Ishikawa (cell line): ENCODE results near the gene S100A10.

ENCODE experiments used
- CEBPB ChIP-seq: IDR thresholded peaks from 2 replicates; pipeline ENCODE4 v1.6.1; 2012
- CREB1 ChIP-seq: IDR thresholded peaks from 2 replicates; pipeline ENCODE4 v1.6.1; 2012; ENCODE audit warnings: low read depth
- EGR1 ChIP-seq: IDR thresholded peaks from 2 replicates; pipeline ENCODE4 v1.6.1; 2012
- EP300 ChIP-seq: IDR thresholded peaks from 2 replicates; pipeline ENCODE4 v1.6.1; 2012; ENCODE audit warnings: borderline replicate concordance
- FOXM1 ChIP-seq: IDR thresholded peaks from 2 replicates; pipeline ENCODE4 v1.6.1; 2012; ENCODE audit warnings: low read depth, borderline replicate concordance
- NFIC ChIP-seq: IDR thresholded peaks from 2 replicates; pipeline ENCODE4 v1.6.1; 2012
- RAD21 ChIP-seq: IDR thresholded peaks from 2 replicates; pipeline ENCODE4 v1.6.1; 2012; ENCODE audit warnings: low read depth
- TAF1 ChIP-seq: IDR thresholded peaks from 2 replicates; pipeline ENCODE4 v1.6.1; 2012; ENCODE audit warnings: low read depth, mild to moderate bottlenecking
- TCF12 ChIP-seq: IDR thresholded peaks from 2 replicates; pipeline ENCODE4 v1.6.1; 2012; ENCODE audit warnings: low read depth
- TEAD4 ChIP-seq: IDR thresholded peaks from 2 replicates; pipeline ENCODE4 v1.6.1; 2012
- USF1 ChIP-seq: IDR thresholded peaks from 2 replicates; pipeline ENCODE4 v1.6.1; 2012
- YY1 ChIP-seq: IDR thresholded peaks from 2 replicates; pipeline ENCODE4 v1.6.1; 2012; ENCODE audit warnings: low read depth
- ZBTB7A ChIP-seq: IDR thresholded peaks from 2 replicates; pipeline ENCODE4 v1.6.1; 2012; ENCODE audit warnings: low read depth
- TF ChIP-seq, protein P1 (sequence below): IDR thresholded peaks from 2 replicates; pipeline ENCODE4 v1.6.1; 2012
- TF ChIP-seq, protein P2 (sequence below): IDR thresholded peaks from 2 replicates; pipeline ENCODE4 v1.6.1; 2012; ENCODE audit warnings: low read depth, mild to moderate bottlenecking

Gene S100A10

GRCh38 chr1:151993734-151994496, at the start of gene S100A10:
S100A10 (minus strand) TSS chr1:151993859; CDS start chr1:151986230, 7,629 bp downstream.
- 0 out of 2 replicates have a peak, but pooled peaks have one; percentile 24 for TF ChIP-seq CREB1
- TF ChIP-seq YY1, result peak; percentile 49
- peak; percentile 81 for TF ChIP-seq TCF12
- TF ChIP-seq CEBPB, result no peak
- peak; percentile 79 for TF ChIP-seq TEAD4
- TF ChIP-seq, protein P1, sequence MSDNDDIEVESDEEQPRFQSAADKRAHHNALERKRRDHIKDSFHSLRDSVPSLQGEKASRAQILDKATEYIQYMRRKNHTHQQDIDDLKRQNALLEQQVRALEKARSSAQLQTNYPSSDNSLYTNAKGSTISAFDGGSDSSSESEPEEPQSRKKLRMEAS, result peak; percentile 77
- no peak for TF ChIP-seq EGR1
- TF ChIP-seq NFIC, result peak; percentile 90
- peak; percentile 1; the same call in 1 of the 2 replicates for TF ChIP-seq RAD21
- TF ChIP-seq USF1, result peak; percentile 46; the same call in 1 of the 2 replicates
- peak; percentile 54; the same call in 1 of the 2 replicates for TF ChIP-seq TAF1
- TF ChIP-seq, protein P2, sequence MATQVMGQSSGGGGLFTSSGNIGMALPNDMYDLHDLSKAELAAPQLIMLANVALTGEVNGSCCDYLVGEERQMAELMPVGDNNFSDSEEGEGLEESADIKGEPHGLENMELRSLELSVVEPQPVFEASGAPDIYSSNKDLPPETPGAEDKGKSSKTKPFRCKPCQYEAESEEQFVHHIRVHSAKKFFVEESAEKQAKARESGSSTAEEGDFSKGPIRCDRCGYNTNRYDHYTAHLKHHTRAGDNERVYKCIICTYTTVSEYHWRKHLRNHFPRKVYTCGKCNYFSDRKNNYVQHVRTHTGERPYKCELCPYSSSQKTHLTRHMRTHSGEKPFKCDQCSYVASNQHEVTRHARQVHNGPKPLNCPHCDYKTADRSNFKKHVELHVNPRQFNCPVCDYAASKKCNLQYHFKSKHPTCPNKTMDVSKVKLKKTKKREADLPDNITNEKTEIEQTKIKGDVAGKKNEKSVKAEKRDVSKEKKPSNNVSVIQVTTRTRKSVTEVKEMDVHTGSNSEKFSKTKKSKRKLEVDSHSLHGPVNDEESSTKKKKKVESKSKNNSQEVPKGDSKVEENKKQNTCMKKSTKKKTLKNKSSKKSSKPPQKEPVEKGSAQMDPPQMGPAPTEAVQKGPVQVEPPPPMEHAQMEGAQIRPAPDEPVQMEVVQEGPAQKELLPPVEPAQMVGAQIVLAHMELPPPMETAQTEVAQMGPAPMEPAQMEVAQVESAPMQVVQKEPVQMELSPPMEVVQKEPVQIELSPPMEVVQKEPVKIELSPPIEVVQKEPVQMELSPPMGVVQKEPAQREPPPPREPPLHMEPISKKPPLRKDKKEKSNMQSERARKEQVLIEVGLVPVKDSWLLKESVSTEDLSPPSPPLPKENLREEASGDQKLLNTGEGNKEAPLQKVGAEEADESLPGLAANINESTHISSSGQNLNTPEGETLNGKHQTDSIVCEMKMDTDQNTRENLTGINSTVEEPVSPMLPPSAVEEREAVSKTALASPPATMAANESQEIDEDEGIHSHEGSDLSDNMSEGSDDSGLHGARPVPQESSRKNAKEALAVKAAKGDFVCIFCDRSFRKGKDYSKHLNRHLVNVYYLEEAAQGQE, result no peak
- TF ChIP-seq EP300, result peak; percentile 82; the same call in 1 of the 2 replicates
- TF ChIP-seq ZBTB7A, result peak; percentile 85
- 0 out of 2 replicates have a peak, but pooled peaks have one; percentile 61 for TF ChIP-seq FOXM1

GRCh38 chr1:152042030-152042429, 48.4 kb upstream of the S100A10 start:
- TF ChIP-seq RAD21, result no peak

DNA sequence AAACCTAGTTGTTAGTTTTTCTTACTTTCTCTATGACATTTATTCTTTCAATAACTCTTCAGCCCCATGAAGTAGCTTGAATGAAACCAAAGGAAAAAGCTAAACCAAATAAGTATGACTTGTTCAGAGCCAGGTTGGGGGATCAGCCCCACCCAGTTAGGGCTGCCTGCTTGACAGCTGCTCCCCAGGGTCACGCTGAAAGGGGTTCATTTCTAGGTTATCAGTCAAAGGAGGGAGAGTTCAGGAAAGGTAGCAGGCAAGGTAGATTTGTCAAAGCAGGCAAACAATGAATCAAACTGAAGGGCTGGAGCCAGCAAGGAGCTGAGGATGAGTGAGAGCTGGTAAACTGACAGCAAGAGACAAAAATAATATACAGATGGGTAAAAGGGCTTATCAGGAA, 46.2 kb upstream of the S100A10 start:
- TF ChIP-seq, protein P2, result no peak
- TF ChIP-seq CEBPB (no peak), EGR1 (no peak), FOXM1 (no peak)

DNA sequence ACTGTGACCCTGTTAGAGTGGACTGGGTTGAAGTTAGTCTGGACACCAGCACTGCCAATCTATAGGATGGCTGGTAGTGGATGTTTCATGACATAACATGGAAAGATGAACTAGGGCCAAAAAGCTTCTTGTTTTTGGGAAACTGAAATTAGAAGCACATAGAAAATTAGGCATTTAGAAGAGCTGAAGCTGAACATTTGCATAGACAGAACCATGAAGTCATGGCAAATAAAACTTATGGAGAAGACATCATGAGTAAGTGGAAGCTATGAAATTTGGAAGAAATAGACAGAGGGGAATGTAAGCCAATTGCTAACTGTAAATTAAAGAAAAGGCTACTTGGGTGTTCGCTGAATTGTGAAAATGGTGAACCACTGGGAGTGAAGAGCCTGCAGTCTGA, 45.8 kb upstream of the S100A10 start:
- TF ChIP-seq NFIC, result no peak
- TF ChIP-seq YY1, result no peak
- TF ChIP-seq EGR1, result no peak
- TF ChIP-seq, protein P1, result no peak
- no peak for TF ChIP-seq TAF1
- TF ChIP-seq USF1, result no peak
- TF ChIP-seq CREB1, result no peak
- no peak for TF ChIP-seq FOXM1
- TF ChIP-seq TEAD4, result no peak
- no peak for TF ChIP-seq TCF12
- TF ChIP-seq EP300, result no peak
- TF ChIP-seq, protein P2, result no peak
- TF ChIP-seq CEBPB, result no peak

DNA sequence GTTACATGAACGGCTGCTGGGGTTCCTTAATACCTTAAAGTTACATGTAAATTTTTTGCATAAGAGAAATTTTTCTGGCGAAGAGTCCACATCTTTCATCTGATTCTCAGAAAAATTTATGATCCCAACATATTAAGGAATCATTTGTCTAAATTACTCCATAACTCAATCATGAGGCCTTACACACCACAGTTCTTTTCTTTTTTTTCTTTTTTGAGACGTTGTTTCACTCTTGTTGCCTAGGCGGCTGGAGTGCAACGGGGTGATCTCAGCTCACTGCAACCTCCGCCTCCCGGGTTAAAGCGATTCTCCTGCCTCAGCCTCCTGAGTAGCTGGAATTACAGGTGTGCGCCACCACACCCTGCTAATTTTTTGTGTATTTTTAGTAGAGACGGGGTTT, 45.2 kb upstream of the S100A10 start:
- TF ChIP-seq, protein P2, result no peak
- TF ChIP-seq YY1 (no peak), TAF1 (no peak), NFIC (no peak), CREB1 (no peak), FOXM1 (no peak), EP300 (no peak), USF1 (no peak), ZBTB7A (no peak), EGR1 (no peak), RAD21 (no peak), TEAD4 (no peak), TCF12 (no peak), CEBPB (no peak)
- TF ChIP-seq, protein P1, result no peak
